HG03571 (cell line): Measurements from ENCODE around the gene EIF4E.
"Not testable (repeated sequence)": the region's sequence is repeated elsewhere in the genome, so short reads cannot be mapped to it uniquely, and the experiment has no call there.

Experiments
- ATAC-seq: cut with Tn5 transposase; IDR thresholded peaks from one replicate; pipeline ENCODE4 v1.9.1; 2021; ENCODE audit not compliant: unreplicated experiment

Gene EIF4E

GRCh38 chr4:98886382-98886781, 42.6 kb downstream of the EIF4E start:
- ATAC-seq: not testable (repeated sequence)

DNA sequence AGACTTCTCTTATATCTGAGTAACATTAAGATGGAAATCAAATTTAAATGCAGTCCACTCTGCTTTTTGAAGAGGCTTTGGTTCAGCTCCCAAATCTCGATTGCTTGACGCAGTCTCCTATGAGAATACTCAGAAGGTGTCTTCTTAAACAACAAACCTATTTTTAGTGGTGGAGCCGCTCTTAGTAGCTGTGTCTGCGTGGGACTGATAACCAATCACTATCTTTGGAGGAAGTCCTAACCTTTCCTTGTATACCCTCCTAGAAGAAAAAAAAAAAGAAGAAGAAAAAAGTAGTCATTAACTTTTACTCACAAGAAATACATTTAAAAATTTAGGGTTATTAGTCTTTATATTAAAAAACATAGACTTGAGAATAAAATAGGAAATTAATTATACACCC, 48.0 kb downstream of the EIF4E start:
- not testable (repeated sequence) for ATAC-seq

- ATAC-seq: no peak
Observed at GRCh38 chr4:98879515-98879914, 49.4 kb downstream of the EIF4E start.

GRCh38 chr4:98873059-98873458, 55.9 kb downstream of the EIF4E start:
- no peak for ATAC-seq

GRCh38 chr4:98872120-98872906, 56.6 kb downstream of the EIF4E start:
- not testable (repeated sequence) for ATAC-seq

DNA sequence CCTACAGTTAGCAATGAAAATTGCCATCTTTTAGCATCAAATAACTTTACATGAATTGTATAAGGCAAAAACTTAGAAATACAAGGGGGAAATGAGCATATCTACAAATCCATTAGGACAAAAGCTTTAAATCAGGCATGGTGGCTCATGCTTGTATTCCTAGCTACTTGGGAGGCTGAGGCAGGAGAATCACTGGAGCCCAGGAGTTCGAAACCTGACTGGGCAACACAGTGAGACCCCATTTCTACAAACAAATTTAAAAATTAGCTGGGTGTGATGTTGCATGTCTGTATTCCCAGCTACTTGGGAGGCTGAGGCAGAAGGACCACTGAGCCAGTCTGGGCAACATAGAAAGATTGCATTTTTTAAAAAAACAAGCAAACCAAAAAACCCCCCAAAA, 61.3 kb downstream of the EIF4E start:
- no peak for ATAC-seq

DNA sequence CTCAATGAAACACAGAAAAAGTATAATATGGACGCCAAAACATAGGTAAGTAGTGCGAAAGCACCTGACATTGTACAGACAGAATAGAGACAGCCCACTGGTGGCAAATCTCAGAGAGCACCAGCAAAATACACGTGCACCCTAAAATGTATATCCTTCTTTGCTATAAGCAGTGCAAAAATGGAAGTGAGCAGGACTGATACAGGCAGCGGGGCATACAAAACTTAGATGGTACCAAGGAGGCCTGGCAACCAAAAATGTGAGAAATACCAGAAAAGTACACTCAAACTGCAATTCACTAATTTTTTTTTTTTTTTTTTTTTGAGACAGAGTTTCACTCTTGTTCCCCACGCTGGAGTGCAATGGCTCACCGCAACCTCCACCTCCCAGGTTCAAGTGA, 63.9 kb downstream of the EIF4E start:
- ATAC-seq: no peak

GRCh38 chr4:98864560-98864959, 64.4 kb downstream of the EIF4E start:
- no peak for ATAC-seq

DNA sequence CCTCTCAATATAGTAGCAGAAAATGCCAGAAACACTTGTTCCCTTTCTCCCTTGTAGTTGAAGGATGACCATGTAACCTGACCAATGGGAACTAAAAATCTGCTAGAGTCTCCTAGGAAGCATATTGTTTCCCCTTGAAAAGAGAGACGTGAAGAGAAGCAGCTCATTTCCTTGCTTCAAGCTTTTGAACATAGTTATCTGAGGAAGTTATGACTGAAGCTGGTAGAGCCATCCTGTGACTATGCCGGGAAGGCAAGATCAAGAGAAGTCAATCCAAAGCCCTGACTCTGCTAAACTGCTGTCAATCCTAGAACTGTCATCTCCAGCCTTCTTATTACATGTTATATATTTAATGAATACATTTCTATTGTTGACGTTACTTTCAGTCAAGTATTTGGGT, 66.6 kb downstream of the EIF4E start:
- ATAC-seq: no peak

DNA sequence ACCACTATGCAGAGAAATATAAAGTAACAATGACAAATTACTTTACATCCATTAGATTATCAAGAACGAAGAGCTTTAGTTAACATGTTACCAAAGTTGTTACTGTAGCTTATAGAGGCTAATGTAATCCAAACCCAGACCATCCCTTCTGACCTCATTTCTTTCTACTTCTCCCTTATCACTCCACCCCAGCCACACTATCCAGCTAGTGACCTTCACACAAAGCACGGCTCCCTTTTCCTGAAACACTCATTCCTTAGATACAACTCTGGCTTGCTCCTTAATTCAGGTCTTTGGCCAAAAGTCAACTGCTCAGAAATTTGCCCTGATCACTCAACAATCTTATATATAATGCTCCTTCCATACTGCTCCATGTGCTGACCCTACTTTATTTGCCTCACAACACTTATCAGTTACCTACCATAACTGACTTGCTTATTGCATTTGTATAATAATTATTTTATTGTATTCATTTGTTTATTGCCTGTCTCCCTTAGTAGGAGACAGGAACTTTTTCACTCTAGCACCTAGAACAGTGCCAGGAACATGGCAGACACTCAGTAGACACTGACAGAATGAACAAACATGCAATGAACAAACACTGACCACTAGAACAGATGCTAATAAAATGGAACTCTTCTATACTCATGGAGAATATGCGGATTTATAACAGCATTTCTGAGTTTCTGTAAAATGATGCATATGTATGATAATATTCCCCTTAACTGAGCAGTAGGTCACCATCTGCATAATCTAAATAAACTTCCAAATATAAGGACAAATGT, 67.6 kb downstream of the EIF4E start:
- ATAC-seq: no peak

- ATAC-seq: no peak
Observed at GRCh38 chr4:98851806-98852205, 77.1 kb downstream of the EIF4E start.

GRCh38 chr4:98850937-98851336, 78.0 kb downstream of the EIF4E start:
- ATAC-seq: no peak

- ATAC-seq: no peak
Observed at GRCh38 chr4:98848448-98848847, 80.5 kb downstream of the EIF4E start.

DNA sequence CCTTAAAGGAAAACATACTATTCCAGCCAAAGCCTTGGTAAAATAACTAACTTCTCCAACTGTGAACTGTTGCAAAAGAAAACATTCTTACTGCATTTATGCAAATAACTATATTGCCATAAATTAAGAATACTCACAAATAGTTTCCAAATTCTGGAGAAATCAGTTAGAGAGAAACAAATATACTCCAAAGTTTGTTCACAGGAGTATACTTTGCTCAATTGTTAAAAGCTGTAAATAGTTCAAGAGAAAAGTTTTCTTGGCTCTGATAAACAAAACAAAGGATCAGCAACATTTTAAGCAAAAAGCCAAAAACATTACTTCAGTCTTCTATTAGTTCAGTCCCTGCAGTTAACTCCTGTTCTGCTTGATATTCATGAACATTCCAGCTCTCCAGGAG, 83.0 kb downstream of the EIF4E start:
- no peak for ATAC-seq

DNA sequence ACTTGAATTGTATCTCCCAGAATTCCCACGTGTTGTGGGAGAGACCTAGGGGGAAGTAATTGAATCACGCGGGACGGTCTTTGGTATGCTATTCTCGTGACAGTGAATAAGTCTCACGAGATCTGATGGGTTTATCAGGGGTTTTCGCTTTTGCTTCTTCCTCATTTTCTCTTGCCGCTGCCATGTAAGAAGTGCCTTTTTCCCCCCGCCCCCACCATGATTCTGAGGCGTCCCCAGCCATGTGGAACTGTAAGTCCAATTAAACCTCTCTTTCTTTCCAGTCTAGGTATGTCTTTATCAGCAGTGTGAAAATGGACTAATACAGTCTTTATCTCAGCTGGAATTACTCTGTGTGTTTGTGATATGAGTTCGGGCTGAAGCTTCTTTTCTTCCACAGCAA, 86.0 kb downstream of the EIF4E start:
- not testable (repeated sequence) for ATAC-seq

DNA sequence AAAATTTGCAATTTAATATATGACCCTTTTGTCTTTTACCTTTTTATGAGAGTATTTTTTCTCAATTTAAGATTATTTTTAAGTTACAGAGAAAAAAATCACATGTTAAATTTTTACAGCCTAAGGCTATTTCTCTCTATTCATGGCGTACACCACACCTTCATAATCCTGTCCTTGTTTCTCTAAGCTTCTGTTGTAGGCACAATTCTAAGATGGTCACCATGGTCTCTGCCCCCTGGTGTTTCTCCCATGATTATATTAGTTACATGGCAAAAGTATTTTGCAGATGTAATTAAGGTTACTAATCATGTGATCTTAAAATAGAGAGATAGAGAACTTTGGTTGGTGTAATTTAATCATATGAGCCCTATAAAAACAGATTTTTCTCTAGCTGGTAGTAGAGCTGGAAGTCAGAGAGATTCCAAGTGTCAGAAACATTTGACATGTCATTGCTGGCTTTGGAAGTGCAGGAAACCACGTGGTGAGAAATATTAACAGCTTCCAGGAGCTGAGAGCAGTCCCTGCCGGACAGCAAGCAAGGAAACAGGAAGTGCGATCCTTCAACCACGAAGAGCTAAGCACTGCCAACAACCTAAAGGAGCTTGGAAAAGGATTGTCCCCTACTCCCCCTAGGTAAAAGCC, 89.8 kb downstream of the EIF4E start:
- no peak for ATAC-seq

- ATAC-seq: no peak
Observed at GRCh38 chr4:98838531-98838930, 90.4 kb downstream of the EIF4E start.

GRCh38 chr4:98833384-98833783, 95.5 kb downstream of the EIF4E start:
- no peak for ATAC-seq

DNA sequence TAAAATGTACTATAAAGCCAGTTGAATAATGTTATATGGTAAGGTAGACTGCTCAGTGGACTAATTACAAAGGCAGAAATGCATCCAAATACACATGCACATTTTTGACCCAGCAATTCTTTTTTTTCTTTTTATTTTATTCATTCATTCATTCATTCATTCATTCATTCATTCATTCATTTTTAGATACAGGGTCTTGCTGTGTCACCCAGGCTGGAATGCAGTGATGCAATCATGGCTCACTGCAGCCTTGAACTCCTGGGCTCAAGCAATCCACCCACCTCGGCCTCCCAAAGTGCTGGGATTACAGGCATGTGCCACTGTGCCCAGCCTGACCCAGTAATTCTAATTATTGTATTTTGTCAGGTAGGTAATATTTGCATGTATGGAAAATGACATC, 97.9 kb downstream of the EIF4E start:
- not testable (repeated sequence) for ATAC-seq
